Stimulated activated naive CD8-positive, alpha-beta T cell treated with anti-CD3 and anti-CD28 coated beads, Interleukin-15, amount 100 ng/mL, for 72 hours (primary cell): Measurements from ENCODE around the gene HIBADH.
"Not testable (repeated sequence)": the region's sequence is repeated elsewhere in the genome, so short reads cannot be mapped to it uniquely, and the experiment has no call there.

Source experiments
- ATAC-seq: fragments of 150-1000 bp; cut with Tn5 transposase; 2 replicates; pipeline ENCODE4 v1.10.0; 2021; ENCODE audit warnings: mild to moderate bottlenecking, moderate library complexity
- DNase-seq, 2 donors: peaks; one replicate each; pipeline ENCODE4 v3.0.0; 2021 to 2022
- H3K27ac Mint-ChIP-seq, 2 donors: one replicate each; pipeline ENCODE4 v1.8.0; 2022; ENCODE audit warnings: mild to moderate bottlenecking in 2 of 2, mixed read lengths in 2 of 2, moderate library complexity in 2 of 2
- H3K27me3 Mint-ChIP-seq: one replicate; pipeline ENCODE4 v1.8.0; 2022; ENCODE audit warnings: mixed read lengths
- H3K4me1 Mint-ChIP-seq: one replicate; pipeline ENCODE4 v1.8.0; 2022; ENCODE audit warnings: mild to moderate bottlenecking, mixed read lengths
- H3K4me3 Mint-ChIP-seq, 2 donors: one replicate each; pipeline ENCODE4 v1.8.0; 2022; ENCODE audit warnings: mild to moderate bottlenecking in 2 of 2, mixed read lengths in 2 of 2, moderate library complexity in 1 of 2
- H3K9me3 Mint-ChIP-seq, 2 donors: one replicate each; pipeline ENCODE4 v1.8.0; 2022; ENCODE audit warnings: mixed read lengths in 2 of 2

Gene HIBADH

GRCh38 chr7:27526131-27526530 is 136.6 kb downstream of the HIBADH start:
- no peak overlapping the region for H3K27ac Mint-ChIP-seq
- no peak overlapping the region for H3K4me3 Mint-ChIP-seq
- no peaks in the 10 kb centered on the region for H3K27me3 Mint-ChIP-seq
- H3K9me3 Mint-ChIP-seq = no peaks in the 10 kb centered on the region
- no peaks in the 10 kb centered on the region for H3K4me1 Mint-ChIP-seq
- ATAC-seq (no peak), DNase-seq (no peak)

GRCh38 chr7:27523321-27523720 is 139.4 kb downstream of the HIBADH start:
- H3K4me3 Mint-ChIP-seq = no peak overlapping the region
- DNase-seq (no peak), ATAC-seq (no peak)
- no peaks in the 10 kb centered on the region for H3K9me3 Mint-ChIP-seq
- no peaks in the 10 kb centered on the region for H3K4me1 Mint-ChIP-seq
- H3K27ac Mint-ChIP-seq = no peak overlapping the region
- H3K27me3 Mint-ChIP-seq = no peaks in the 10 kb centered on the region

GRCh38 chr7:27522566-27522965 is 140.1 kb downstream of the HIBADH start:
- no peak overlapping the region for H3K4me3 Mint-ChIP-seq
- H3K4me1 Mint-ChIP-seq = no peaks in the 10 kb centered on the region
- H3K27ac Mint-ChIP-seq = no peak overlapping the region
- DNase-seq = no peak
- ATAC-seq = no peak
- H3K9me3 Mint-ChIP-seq = no peaks in the 10 kb centered on the region
- H3K27me3 Mint-ChIP-seq = no peaks in the 10 kb centered on the region

GRCh38 chr7:27520815-27521790 is 141.6 kb downstream of the HIBADH start:
- Mint-ChIP-seq H3K27me3 (no peaks in the 10 kb centered on the region), H3K27ac (no peak overlapping the region), H3K9me3 (no peaks in the 10 kb centered on the region), H3K4me1 (no peaks in the 10 kb centered on the region), H3K4me3 (no peak overlapping the region)
- DNase-seq (no peak), ATAC-seq (no peak)

- no peaks in the 10 kb centered on the region for H3K4me1 Mint-ChIP-seq
- H3K9me3 Mint-ChIP-seq = no peaks in the 10 kb centered on the region
- no peaks in the 10 kb centered on the region for H3K27me3 Mint-ChIP-seq
- no peak for DNase-seq
- ATAC-seq = no peak
- H3K27ac Mint-ChIP-seq = no peak overlapping the region
- H3K4me3 Mint-ChIP-seq = no peak overlapping the region
These were observed 142.8 kb downstream of the HIBADH start for GRCh38 chr7:27519793-27520469.

- Mint-ChIP-seq H3K4me3 (no peak overlapping the region), H3K9me3 (no peaks in the 10 kb centered on the region), H3K27ac (no peak overlapping the region), H3K4me1 (no peaks in the 10 kb centered on the region), H3K27me3 (no peaks in the 10 kb centered on the region)
- ATAC-seq (no peak), DNase-seq (no peak)
These were observed 143.9 kb downstream of the HIBADH start for GRCh38 chr7:27518561-27519350.

GRCh38 chr7:27516421-27516820 is 146.3 kb downstream of the HIBADH start:
- no peak for DNase-seq

GRCh38 chr7:27515933-27516332 is 146.8 kb downstream of the HIBADH start:
- Mint-ChIP-seq H3K9me3 (peaks cover 0 to 4% of the 10 kb centered on the region in 2 donors), H3K4me1 (no peaks in the 10 kb centered on the region), H3K4me3 (no peak overlapping the region), H3K27me3 (no peaks in the 10 kb centered on the region), H3K27ac (no peak overlapping the region)
- no peak for DNase-seq
- ATAC-seq = no peak

More at GRCh38 chr7:27516421-27516820, 146.3 kb downstream of the HIBADH start:
- Mint-ChIP-seq H3K27ac (no peak overlapping the region), H3K27me3 (no peaks in the 10 kb centered on the region), H3K4me3 (no peak overlapping the region), H3K4me1 (no peaks in the 10 kb centered on the region), H3K9me3 (peaks cover 0 to 4% of the 10 kb centered on the region in 2 donors)
- no peak for ATAC-seq

GRCh38 chr7:27514861-27515260 is 147.8 kb downstream of the HIBADH start:
- no peak for ATAC-seq

GRCh38 chr7:27513885-27514284 is 148.8 kb downstream of the HIBADH start:
- DNase-seq (no peak), ATAC-seq (no peak)
- H3K27ac Mint-ChIP-seq = no peak overlapping the region
- no peaks in the 10 kb centered on the region for H3K27me3 Mint-ChIP-seq
- H3K9me3 Mint-ChIP-seq = peaks cover 4 to 9% of the 10 kb centered on the region in 2 donors
- H3K4me1 Mint-ChIP-seq = no peaks in the 10 kb centered on the region
- no peak overlapping the region for H3K4me3 Mint-ChIP-seq

More at GRCh38 chr7:27514861-27515260, 147.8 kb downstream of the HIBADH start:
- H3K27me3 Mint-ChIP-seq = no peaks in the 10 kb centered on the region
- H3K27ac Mint-ChIP-seq = no peak overlapping the region
- peaks cover 0 to 4% of the 10 kb centered on the region in 2 donors for H3K9me3 Mint-ChIP-seq
- no peaks in the 10 kb centered on the region for H3K4me1 Mint-ChIP-seq
- DNase-seq = no peak
- H3K4me3 Mint-ChIP-seq = no peak overlapping the region

GRCh38 chr7:27511370-27511769 is 151.3 kb downstream of the HIBADH start:
- not testable (repeated sequence) for H3K4me3 Mint-ChIP-seq, ATAC-seq, H3K4me1 Mint-ChIP-seq, H3K27ac Mint-ChIP-seq, DNase-seq, H3K27me3 Mint-ChIP-seq
- peaks cover 5 to 19% of the 10 kb centered on the region in 2 donors for H3K9me3 Mint-ChIP-seq

- Mint-ChIP-seq H3K9me3 (peaks cover 8 to 21% of the 10 kb centered on the region in 2 donors), H3K4me1 (no peaks in the 10 kb centered on the region), H3K4me3 (no peak overlapping the region), H3K27me3 (no peaks in the 10 kb centered on the region), H3K27ac (no peak overlapping the region)
- ATAC-seq (no peak), DNase-seq (no peak)
These were observed 152.1 kb downstream of the HIBADH start for GRCh38 chr7:27510541-27510940.

GRCh38 chr7:27501879-27502278 is 160.8 kb downstream of the HIBADH start:
- not testable (repeated sequence) for H3K27me3 Mint-ChIP-seq, H3K4me1 Mint-ChIP-seq, H3K4me3 Mint-ChIP-seq, DNase-seq, ATAC-seq, H3K9me3 Mint-ChIP-seq, H3K27ac Mint-ChIP-seq

GRCh38 chr7:27501001-27501400 is 161.7 kb downstream of the HIBADH start:
- peak; percentile 39 for ATAC-seq
- H3K27me3 Mint-ChIP-seq = no peaks in the 10 kb centered on the region
- no peak for DNase-seq
- H3K4me1 Mint-ChIP-seq = no peaks in the 10 kb centered on the region
- H3K27ac Mint-ChIP-seq = no peak overlapping the region
- no peak overlapping the region for H3K4me3 Mint-ChIP-seq
- H3K9me3 Mint-ChIP-seq = no peaks in the 10 kb centered on the region

GRCh38 chr7:27492224-27492623 is 170.5 kb downstream of the HIBADH start:
- no peak for ATAC-seq
- Mint-ChIP-seq H3K4me3 (no peak overlapping the region), H3K9me3 (peaks cover 7 to 13% of the 10 kb centered on the region in 2 donors), H3K27me3 (peaks cover 8% of the 10 kb centered on the region), H3K4me1 (no peaks in the 10 kb centered on the region), H3K27ac (no peak overlapping the region)
- no peak for DNase-seq
